Measurements from ENCODE around the gene PRRC2B. TPM values are rescaled to one million over a fixed set of nuclear protein-coding genes. Genes with fewer than 3 reads are reported as not detected.
A peak's percentile ranks its signal among the peaks of the same experiment; 100 is the strongest.

Gene PRRC2B
- total and polyA plus RNA-seq, 2 experiments from 2014 or later = 45.0 to 193 TPM

DNA sequence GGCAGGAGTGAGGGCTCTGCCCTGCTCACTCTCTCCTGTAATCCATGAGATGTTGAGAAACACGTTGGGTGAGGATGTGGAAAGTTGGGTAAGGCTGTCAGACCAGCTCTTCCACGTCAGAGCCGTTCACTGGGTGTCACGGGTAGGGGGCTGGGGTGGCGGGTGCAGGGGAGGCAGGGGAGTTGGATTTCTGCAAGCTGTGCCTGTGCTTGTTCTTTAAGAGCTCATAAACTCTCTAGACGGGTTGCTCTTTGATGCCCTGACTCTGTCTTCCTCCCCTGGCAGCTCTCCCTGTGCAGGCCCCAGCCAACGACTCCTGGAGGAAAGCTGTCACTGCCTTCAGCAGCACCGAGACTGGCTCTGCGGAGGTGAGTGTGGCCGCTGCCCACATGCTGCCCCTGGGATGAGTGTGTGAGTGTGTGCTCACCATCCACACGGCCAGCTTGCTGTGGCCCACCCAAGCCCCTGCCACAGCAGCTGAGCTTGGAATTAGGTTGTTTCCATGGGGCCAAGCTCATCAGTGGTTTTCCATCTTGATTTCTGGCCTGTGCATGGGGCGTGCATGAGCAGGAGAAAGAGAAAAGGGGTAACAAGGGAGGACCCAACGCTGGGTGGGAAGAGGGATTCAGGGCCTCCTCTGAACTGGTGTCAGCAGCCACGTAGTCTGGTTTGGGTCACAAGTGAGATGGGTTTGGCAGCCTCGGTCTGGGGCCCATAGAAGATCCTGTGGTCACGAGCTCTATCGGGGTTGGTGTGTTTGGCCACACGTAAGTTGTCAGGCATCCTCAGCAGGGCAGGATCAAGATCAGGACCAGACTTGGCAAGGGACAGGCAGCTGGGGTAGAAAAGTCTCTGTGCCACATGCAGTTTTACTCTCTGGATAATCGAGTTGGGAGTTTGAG is 87.8 kb downstream of the PRRC2B start:
- H3F3A ChIP-seq (replicated peaks; ENCODE audit: low read depth) = peaks cover 45% of the 10 kb centered on the region
- H3K4me1 Mint-ChIP-seq = 0 out of 3 replicates have a peak, but pooled peaks cover 2% of the 10 kb centered on the region
- DNase-seq (ENCODE audit: low spot score) = no peak
- ATAC-seq = no peak
- H4K20me1 ChIP-seq (replicated peaks; ENCODE audit: insufficient read depth) = peaks cover 13% of the 10 kb centered on the region
- H3K79me2 ChIP-seq (replicated peaks; ENCODE audit: insufficient read depth) = peaks cover 27% of the 10 kb centered on the region
- no peak overlapping the region for H3K4me3 ChIP-seq
- TF ChIP-seq ZNF331 (CRISPR knock-in tag; IDR thresholded peaks at IDR 0.05; ENCODE audit: low read depth) = no peak
- no peak for TF ChIP-seq JUNB (IDR thresholded peaks at IDR 0.05; ENCODE audit: unreplicated experiment)
- TF ChIP-seq ZNF114 (CRISPR knock-in tag; IDR thresholded peaks at IDR 0.05) = no peak
- TF ChIP-seq STAT1 (IDR thresholded peaks at IDR 0.05; ENCODE audit: unreplicated experiment) = no peak
- TF ChIP-seq EZH2 (IDR thresholded peaks at IDR 0.05; ENCODE audit: low read depth, unreplicated experiment) = no peak
- no peak overlapping the region for H3K4me2 ChIP-seq
- H2AFZ ChIP-seq = no peak overlapping the region
- no peaks in the 10 kb centered on the region for H3K9me2 ChIP-seq (ENCODE audit: insufficient read depth)
- H3K27me3 ChIP-seq (ENCODE audit: insufficient read depth) = no peaks in the 10 kb centered on the region
- H3K27ac Mint-ChIP-seq = peak overlapping the region; percentile 14; the same call in 1 of the 2 replicates
- H3K9me3 Mint-ChIP-seq = no peaks in the 10 kb centered on the region
- peaks cover 29% of the 10 kb centered on the region for H3K27me3 Mint-ChIP-seq (ENCODE audit: insufficient read depth, low read depth, poor library complexity)
- peaks cover 98% of the 10 kb centered on the region for H3K36me3 Mint-ChIP-seq (ENCODE audit: low read depth)
- H3K4me1 ChIP-seq (ENCODE audit: insufficient read depth) = no peaks in the 10 kb centered on the region
- peaks cover 64% of the 10 kb centered on the region for H3K36me3 ChIP-seq (ENCODE audit: insufficient read depth)
- no peak overlapping the region; the same call in 2 of the 3 replicates for H3K4me3 Mint-ChIP-seq
- peak overlapping the region; percentile 39; the same call in 1 of the 2 replicates for H3K27ac ChIP-seq (ENCODE audit: low read depth)

DNA sequence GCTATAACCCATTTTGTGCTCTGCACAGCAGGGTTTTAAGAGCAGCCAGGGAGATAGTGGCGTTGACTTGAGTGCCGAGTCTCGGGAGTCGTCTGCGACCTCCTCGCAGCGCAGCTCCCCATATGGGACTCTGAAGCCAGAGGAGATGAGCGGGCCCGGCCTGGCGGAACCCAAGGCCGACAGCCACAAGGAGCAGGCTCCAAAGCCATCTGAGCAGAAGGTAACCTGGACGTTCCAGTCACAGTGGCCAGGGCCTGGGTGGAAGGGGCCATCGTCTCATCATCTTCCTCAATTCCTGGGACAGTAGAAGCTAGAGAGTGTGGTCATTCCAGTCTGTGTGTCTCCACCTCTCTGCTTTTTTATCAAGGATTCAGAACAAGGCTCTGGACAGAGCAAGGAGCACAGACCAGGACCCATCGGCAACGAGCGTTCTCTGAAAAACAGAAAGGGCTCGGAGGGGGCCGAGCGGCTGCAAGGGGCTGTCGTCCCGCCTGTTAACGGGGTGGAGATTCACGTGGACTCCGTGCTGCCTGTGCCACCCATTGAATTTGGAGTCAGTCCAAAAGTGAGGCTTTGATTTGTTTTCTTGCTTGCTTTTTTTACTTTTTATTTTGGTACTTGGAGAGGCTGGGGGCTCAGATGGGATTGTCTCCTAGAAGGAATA is 88.6 kb downstream of the PRRC2B start:
- Histone ChIP-seq H3K9me2 (ENCODE audit: insufficient read depth) (no peaks in the 10 kb centered on the region), H3K27ac (ENCODE audit: low read depth) (no peak overlapping the region), H3K36me3 (ENCODE audit: insufficient read depth) (peaks cover 62% of the 10 kb centered on the region), H3F3A (replicated peaks; ENCODE audit: low read depth) (peaks cover 39% of the 10 kb centered on the region), H4K20me1 (replicated peaks; ENCODE audit: insufficient read depth) (peaks cover 10% of the 10 kb centered on the region), H2AFZ (no peak overlapping the region), H3K4me3 (no peak overlapping the region), H3K27me3 (ENCODE audit: insufficient read depth) (no peaks in the 10 kb centered on the region), H3K79me2 (replicated peaks; ENCODE audit: insufficient read depth) (peaks cover 27% of the 10 kb centered on the region), H3K4me2 (no peak overlapping the region), H3K4me1 (ENCODE audit: insufficient read depth) (no peaks in the 10 kb centered on the region)
- H3K9me3 Mint-ChIP-seq = no peaks in the 10 kb centered on the region
- H3K4me3 Mint-ChIP-seq = no peak overlapping the region
- no peak for TF ChIP-seq STAT1 (IDR thresholded peaks at IDR 0.05; ENCODE audit: unreplicated experiment)
- TF ChIP-seq POLR2AphosphoS5 (IDR thresholded peaks at IDR 0.05; ENCODE audit: low read depth) = no peak
- TF ChIP-seq EZH2 (IDR thresholded peaks at IDR 0.05; ENCODE audit: low read depth, unreplicated experiment) = no peak
- TF ChIP-seq, protein P1, sequence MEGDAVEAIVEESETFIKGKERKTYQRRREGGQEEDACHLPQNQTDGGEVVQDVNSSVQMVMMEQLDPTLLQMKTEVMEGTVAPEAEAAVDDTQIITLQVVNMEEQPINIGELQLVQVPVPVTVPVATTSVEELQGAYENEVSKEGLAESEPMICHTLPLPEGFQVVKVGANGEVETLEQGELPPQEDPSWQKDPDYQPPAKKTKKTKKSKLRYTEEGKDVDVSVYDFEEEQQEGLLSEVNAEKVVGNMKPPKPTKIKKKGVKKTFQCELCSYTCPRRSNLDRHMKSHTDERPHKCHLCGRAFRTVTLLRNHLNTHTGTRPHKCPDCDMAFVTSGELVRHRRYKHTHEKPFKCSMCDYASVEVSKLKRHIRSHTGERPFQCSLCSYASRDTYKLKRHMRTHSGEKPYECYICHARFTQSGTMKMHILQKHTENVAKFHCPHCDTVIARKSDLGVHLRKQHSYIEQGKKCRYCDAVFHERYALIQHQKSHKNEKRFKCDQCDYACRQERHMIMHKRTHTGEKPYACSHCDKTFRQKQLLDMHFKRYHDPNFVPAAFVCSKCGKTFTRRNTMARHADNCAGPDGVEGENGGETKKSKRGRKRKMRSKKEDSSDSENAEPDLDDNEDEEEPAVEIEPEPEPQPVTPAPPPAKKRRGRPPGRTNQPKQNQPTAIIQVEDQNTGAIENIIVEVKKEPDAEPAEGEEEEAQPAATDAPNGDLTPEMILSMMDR (conservative IDR thresholded peaks at IDR 0.05; ENCODE audit: low read depth in 2 of 2) = no peak
- TF ChIP-seq, protein P2, sequence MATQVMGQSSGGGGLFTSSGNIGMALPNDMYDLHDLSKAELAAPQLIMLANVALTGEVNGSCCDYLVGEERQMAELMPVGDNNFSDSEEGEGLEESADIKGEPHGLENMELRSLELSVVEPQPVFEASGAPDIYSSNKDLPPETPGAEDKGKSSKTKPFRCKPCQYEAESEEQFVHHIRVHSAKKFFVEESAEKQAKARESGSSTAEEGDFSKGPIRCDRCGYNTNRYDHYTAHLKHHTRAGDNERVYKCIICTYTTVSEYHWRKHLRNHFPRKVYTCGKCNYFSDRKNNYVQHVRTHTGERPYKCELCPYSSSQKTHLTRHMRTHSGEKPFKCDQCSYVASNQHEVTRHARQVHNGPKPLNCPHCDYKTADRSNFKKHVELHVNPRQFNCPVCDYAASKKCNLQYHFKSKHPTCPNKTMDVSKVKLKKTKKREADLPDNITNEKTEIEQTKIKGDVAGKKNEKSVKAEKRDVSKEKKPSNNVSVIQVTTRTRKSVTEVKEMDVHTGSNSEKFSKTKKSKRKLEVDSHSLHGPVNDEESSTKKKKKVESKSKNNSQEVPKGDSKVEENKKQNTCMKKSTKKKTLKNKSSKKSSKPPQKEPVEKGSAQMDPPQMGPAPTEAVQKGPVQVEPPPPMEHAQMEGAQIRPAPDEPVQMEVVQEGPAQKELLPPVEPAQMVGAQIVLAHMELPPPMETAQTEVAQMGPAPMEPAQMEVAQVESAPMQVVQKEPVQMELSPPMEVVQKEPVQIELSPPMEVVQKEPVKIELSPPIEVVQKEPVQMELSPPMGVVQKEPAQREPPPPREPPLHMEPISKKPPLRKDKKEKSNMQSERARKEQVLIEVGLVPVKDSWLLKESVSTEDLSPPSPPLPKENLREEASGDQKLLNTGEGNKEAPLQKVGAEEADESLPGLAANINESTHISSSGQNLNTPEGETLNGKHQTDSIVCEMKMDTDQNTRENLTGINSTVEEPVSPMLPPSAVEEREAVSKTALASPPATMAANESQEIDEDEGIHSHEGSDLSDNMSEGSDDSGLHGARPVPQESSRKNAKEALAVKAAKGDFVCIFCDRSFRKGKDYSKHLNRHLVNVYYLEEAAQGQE (IDR thresholded peaks at IDR 0.05; ENCODE audit: unreplicated experiment) = no peak
- DNase-seq (ENCODE audit: low spot score) (no peak), ATAC-seq (no peak)
- peaks cover 2% of the 10 kb centered on the region; the same call in 1 of the 3 replicates for H3K4me1 Mint-ChIP-seq
- peaks cover 98% of the 10 kb centered on the region for H3K36me3 Mint-ChIP-seq (ENCODE audit: low read depth)
- H3K27me3 Mint-ChIP-seq (ENCODE audit: insufficient read depth, low read depth, poor library complexity) = peaks cover 23% of the 10 kb centered on the region
- no peak overlapping the region for H3K27ac Mint-ChIP-seq
